Brain pericyte (primary cell): ENCODE results near the gene DNAH17.

Source experiments
- DNase-seq: peaks from one replicate; pipeline ENCODE4 v3.0.0-alpha.2; 2012; ENCODE audit warnings: low read depth, low spot score

DNAH17 gene

DNA sequence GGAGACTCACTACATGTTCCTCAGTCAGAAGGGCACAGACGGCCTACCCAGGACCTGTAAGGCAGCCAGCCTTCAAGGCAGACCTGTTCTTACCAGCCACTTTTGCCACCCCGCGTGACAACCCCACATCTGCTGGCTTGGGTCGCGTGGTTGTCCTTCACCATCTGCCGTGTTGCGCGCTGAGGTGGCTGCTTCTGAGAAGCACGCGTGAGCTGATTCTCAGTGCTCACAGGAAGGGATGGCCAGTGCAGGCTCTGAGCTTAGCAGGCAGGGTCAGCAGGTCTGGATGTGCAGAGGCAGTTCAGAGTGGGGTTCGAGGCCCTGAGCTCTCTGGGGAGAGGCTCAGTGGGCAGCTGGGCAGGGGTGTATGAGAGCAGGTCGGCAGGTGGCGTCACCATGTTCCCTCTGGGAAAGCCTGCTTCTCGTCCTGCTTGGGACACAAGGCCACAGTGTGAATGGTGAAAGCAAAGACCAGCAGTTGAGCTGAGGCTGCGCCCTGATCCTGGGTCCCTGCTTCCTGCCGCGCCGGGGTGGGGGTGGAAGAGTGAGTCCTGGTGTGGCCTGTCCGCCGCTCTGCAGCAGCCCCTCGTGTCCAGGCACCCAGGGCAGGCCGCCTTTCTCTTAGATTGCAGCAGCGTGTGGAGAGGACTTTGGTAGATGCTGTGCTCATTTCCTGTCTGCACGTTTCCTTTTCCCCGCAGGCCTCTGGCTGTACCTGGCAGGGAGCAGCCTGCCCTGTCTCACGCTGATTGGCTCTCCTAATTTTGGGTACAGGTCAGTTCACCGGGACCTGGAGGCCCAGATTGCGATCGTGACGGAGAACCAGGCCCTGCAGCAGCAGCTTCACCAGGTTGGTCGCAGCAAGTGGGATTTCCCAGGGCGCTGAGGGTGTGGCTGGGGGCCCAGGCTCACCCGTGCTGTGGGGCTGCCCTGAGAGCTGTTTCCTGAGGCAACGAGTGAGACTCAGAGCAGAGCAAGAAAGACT is 162.7 kb downstream of the DNAH17 start:
- DNase-seq: no peak

DNA sequence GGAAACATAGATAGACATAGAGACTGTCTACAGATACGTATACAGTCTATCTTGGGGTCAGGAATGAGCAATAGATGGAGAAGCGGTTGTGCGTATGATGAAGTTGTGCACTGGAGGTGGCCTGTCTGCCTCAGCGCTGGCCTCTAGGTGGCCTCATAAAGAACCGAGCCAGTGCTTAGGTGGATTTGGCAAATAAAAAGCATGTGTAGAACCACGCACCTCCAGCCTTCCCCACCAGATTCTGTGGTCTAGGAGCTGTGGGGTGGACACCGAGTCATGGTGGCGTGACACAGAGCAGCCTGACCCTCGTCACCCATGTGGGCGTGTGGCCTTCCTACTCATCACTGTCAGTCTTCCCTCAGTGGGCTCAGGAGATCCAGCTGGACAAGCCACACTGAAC is 164.8 kb downstream of the DNAH17 start:
- no peak for DNase-seq

DNA sequence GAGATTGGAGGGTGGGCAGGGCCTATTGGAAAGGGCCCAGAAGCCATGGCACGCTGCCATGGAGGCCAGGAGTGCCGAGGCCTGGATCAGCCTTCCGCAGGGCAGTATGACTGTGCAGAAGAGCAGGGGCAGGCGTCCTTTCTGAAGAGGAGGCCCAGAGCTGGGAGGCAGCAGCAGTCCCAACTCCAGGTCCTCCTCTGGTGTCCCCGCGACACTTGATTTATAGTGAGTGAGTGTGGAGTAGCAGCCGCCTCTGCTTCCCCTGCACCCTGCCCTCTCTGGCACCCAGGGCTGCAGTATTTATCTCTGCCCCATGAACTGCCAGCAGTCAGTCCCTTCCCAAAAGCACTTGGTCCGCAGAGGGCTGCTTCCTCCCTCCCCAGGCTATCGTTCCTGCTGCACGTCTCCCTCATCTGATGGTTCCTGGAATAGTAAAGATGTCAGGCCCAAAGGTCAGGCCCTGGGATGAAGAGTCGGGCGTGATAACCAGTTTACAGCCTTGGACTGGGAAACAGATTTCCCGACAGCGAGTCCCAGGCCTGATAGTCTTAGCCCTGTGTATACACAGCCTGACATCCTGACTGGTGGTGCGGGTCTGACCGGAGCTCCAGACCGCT is 165.8 kb downstream of the DNAH17 start:
- DNase-seq: no peak

DNA sequence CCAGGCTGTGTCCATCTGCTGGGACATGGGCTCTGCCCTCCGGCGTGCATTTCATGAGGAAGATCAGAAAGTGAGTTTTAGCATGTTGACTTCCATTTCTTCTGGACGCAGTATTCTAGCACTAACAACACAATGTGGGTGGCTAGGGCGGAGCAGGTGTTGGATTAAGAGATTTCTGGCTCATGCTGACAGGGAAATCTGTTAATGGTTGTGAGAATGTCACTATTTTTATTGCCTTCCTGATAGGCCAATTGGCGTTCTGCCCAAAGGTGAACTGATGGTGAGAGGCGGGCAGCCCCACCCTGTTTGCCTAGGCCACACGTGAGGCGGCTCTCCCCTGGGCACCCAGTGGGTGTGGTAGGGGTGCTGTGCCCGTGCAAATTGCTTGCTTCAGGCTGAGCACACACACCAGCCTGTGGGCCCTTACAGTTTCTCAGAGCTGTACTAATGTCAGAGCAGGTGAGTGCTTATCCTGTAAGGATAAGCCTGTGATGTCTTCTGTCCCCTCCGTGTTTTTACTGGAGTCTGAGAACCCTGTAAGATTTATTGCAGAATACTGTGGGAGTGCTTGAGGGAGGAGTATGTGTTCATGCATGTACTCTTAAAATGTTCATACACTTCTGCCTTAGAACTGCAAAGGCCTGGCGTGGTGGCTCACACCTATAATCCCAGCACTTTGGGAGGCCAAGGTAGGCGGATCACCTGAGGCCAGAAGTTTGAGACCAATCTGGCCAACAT is 167.8 kb downstream of the DNAH17 start:
- DNase-seq: no peak

DNA sequence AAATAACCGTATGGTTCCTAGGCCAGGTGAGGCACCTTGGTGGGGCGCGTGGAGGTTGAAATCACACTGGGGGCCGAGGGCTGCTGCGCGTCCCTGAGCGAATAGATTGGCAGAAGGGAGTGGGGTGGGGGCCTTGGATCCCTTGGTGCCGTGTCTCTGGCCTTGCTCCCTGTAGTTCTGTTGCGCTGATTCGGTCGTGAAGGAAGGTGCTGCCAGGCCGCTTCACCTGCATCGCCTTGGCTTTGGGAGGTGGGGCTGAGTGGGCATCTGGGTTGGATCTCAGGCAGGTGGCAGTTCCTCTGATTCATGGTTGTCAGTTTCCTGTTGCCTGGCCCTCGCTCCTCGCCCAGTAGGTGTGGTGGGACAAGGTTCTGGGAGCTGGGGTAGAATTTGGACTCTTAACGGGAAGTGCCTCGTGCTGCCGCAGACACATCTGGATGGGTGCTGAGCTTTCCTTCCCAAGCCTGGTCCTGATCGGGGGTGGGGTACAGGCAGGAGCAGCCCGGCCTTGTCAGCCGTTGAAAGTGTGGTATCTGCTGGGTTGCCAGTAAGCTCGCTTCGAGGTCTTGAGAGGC is 168.6 kb downstream of the DNAH17 start:
- DNase-seq: no peak

DNA sequence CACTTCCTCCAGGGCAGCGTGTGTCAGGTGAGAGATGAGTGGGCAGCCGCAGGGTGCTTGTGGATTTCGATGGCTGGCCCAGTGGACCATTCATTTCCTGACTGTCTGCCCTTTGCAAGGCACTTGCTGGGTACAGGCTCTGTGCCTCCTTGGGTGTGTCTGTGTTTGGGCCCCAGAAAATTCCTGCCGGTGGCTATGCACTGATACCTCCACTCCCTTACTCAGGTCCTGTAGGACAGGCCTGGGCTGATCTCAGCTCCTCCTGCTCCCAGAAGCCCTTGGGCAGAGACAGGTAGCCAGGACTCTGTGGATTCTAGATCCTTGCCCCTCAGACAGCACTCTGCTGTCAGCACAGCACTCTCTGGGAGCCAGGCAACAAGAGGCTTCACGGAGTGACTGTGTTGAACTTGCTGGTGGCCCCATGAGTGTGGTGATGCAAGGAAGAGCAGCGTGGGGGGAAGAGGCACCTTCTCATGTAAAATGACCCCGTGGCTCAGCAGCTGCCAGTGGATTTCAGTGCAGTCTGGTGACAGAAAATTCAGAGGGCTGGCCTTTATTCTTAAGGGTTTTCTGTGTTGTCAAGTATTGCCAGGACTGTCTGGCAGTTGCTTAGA is 169.7 kb downstream of the DNAH17 start:
- no peak for DNase-seq

DNA sequence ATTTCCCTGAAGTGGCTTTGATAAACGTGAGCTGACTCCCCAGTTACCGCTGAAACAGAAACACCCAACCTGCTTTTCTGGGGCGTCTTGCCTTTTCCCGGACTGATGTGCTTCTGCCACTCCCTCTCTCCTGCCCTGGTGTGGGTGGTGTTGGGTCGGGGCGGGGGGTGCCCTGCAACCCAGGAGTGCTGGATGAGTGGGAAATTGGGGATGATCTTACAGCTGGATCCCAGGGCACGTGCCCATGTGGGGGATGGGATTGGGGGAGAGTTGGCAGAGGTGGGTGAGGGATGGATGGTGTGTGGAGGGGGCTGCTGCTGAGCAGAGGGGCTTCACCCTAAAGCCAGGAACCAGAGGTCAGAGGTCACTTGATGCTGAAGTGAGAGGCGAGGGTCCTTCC is 170.3 kb downstream of the DNAH17 start:
- DNase-seq: no peak

DNA sequence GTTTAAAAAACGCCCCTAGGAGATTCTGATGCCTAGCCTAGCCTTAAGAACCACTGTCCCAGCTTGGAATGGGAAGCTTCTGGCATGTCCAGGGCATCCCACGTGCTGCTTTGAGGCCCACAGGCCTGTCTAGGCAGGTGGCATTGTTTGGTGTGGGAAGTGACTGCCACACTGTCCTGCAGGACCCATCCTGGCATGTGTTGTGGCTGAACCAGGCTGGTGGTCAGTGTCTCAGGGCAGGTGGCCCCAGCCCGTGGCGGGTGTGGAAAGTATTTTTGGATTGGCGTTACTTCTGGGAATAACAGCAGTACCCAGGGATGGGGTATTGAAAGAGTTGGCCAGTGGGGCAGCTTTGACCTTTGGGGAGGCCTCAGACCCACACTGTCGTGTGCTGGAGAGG is 170.8 kb downstream of the DNAH17 start:
- DNase-seq: no peak

DNA sequence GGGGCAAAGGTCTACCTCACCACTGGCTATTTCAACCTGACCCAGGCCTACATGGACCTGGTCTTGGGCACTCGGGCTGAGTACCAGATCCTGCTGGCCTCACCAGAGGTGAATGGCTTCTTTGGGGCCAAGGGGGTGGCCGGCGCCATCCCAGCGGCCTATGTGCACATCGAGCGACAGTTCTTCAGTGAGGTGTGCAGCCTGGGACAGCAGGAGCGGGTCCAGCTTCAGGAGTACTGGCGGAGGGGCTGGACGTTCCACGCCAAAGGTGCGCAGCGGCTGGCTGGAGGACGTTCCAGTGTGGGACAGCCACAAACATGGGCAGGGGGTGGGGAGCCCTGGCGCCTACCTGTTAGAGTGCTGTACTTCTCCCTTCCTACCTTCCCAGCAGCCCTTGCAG is 173.4 kb downstream of the DNAH17 start:
- no peak for DNase-seq

DNA sequence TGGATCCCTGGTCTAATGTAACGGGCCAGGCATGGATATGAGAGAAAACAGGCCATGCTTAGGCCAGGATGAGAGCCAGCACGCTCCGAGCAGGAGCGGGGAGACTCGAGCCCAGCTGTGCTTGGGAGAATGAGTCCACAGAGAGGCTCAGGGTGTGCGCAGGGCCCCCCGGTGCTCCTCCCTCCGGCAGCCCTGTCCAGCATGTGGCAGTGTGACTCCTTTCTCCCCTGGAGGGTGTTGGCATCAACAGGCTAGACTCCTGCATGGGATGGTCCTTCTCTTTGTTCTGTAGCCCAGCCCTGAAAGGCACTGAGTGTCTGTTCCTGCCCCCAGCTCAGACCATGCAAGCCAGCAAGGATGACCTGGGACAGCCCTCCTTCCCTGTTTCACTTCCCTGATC is 175.3 kb downstream of the DNAH17 start:
- no peak for DNase-seq

DNA sequence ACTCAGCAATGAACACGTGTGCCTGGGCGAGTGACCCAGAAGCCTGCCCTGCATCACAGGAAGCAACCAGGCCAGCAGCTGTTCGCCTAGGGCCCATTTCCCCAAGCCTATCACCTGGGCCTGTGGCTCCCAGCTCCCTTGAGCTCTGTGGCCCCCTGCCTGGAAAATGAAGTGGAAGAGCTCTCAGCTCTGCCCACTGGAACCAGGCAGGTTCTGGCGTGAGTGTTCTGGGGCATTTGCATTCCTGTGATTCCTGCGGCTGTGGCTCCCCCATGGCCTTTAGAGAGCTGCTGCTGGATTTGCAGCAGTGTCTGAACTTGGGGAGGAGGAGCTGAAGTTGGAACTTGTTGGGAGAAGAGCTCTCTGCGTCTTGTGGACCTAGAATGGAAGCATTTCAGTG is 175.9 kb downstream of the DNAH17 start:
- DNase-seq: no peak

DNA sequence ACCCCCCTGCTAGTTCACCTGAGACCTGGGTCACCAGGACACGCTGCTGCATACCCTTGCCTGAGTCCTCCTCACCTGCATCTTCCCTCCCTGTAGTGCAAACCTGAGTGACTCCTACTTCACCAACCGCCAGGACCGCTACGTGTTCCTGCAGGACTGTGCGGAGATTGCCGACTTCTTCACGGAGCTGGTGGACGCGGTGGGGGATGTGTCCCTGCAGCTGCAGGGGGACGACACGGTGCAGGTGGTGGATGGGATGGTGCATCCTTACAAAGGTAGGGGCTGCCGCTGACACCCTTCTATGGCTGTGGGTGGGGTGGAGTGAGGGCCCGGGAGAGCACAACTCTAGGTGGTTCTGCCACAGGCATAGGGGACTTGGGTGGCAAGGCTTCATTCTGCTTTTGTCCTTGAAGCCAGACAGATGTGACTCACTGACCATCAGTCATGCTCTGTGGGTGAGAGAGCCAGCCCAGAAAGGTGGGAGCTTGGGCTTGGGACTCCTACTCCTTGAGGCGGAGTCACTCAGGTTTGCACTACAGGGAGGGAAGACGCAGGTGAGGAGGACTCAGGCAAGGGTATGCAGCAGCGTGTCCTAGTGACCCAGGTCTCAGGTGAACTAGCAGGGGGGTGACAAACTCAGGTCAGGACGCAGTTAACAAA is 176.5 kb downstream of the DNAH17 start:
- DNase-seq: no peak

DNA sequence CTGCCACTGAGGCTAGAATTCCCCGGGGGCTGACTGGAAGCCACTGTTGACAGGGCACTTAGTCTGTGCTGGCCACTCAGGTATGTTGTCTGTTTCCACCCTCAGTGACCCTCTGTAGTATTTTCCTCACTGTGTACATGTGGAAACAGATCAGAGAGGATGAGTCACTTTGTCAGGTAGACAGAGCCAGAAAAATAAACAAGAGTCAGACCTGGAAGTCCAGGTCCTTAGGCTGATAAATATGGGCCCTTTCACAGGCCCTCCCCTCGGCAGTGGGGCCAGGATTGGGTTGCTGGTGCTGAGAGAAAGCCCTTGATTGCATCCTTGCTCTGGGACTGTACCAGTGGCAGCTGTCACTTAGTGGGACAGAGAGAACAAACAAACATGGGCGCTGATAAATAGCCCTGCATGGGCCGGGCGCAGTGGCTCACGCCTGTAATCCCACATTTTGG is 177.5 kb downstream of the DNAH17 start:
- DNase-seq: no peak

DNA sequence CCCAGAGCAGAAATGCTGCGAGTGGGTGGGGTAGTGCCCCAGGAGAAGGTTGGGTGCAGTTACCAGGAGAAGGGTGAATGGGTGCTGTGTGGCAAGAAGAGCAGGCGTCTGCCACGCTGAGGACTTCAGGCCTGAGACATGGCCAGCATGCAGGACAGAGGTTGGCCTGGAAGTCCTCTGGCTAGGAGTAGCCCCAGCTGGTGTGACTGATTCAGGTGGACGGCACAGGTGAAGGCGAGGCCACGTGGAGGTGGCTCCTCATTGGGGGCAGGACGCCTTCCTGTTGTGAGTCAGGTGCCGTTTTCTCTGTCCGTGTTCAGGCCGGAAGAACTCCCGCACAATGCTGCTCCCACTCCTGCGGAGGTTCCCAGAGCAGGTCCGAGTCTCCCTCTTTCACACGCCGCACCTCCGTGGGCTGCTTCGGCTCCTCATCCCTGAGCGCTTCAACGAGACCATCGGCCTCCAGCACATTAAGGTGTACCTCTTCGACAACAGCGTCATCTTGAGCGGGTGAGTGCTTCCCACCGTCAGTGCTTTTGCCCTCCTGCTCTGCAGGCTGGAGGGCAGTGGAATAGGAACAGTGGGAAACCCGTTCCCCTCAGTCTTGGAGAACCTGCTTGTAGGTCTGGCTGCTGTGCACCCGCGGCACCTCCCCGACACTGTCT is 178.0 kb downstream of the DNAH17 start:
- DNase-seq: no peak

DNA sequence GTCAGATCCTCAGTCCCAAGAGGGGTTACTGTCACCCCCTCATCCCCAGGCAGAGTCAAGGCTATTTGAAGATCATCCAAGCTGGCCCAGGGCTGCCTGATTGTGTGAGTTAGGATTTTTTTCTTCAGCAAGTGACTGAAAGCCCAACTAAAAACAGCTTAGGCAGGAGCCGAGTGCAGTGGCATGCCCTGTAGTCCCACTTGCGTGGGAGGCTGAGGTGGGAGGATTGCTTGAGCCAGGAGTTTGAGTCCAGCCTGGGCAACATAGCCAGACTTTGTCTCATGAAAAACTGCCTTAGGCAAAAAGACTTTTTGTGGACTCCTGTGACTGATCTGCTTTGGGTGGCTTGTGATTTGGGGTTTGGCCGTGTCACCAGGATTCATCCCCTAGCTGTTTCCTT is 178.8 kb downstream of the DNAH17 start:
- DNase-seq: no peak

DNA sequence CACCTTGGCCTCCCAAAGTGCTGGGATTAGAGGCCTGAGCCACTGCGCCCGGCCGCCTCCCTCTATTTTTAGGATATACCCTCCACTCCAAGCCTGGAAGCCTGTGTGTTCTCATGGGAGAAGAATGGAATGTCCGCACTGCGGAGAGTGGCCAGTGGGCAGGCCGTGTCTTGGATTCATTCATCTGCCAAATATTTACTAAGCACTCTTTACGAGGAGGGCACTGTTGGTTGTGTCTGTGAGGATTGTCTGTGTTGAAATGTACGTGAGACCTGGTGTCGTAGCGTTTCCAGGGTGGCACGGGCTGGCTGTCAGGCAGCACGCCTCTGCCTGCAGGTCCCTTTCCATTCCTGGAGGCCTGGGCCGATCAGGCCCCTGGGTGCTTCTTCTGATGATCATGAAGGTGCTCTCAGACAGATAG is 179.5 kb downstream of the DNAH17 start:
- no peak for DNase-seq

DNA sequence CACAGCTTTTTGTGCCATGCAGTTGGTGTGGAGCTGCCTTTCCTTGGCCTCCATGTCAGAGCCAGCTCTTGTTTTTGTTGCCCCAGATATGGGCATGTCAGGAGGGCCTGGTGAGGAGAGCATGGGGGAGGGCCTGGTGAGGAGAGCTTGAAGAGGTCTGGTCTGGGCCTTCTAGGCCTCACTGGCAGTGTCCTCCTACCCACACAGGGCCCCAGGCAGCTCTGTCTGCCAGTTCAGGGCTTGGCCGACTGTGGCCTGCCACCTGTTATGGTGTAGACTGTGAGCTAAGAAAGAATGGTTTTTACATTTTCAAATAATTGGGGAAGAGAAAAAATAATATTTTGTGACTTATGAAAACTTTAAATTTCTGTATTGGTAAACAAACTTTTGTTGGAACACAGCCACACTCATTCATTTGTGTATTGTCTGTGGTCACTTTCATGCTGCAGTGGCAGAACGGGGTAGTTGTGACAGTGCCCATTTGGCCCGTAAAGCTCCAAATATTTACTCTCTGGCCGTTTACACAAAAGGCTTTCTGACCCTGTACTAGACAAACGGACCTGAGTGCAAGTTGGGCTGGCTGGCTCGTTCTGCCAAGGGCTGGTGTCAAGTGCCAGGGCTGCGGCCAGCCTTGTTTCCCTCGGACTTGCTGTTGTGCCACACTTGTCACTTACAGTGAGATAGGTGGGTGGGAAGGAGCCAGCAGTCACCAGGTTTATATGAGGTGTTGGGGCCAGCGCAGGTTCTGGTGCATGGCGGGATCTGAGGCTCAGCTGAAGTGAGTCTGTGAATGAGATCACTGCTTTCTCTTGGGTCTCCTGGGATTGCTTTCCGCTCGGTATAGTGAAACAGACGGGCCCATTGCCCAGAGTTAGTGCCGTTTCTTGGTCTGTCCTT is 180.5 kb downstream of the DNAH17 start:
- DNase-seq: no peak

DNA sequence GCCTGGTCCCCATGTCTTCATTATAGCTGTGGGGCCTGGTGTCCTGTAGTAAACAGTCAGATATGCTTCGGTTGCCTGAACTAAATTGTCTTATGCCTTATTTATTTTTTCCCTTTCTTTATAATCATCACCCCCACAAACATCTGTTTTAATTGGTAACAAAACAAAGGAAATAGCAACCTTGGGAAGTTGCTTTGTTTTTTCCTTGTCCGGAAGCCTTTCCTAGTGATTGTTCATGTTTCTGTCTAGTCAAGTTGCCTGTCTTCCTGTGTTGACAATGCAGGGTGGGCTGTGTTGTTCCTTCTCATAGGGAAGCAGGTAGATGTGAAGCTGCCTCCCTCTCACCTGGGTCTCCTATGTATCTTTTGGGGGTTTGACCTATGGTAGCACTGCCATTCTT is 182.0 kb downstream of the DNAH17 start:
- no peak for DNase-seq

DNA sequence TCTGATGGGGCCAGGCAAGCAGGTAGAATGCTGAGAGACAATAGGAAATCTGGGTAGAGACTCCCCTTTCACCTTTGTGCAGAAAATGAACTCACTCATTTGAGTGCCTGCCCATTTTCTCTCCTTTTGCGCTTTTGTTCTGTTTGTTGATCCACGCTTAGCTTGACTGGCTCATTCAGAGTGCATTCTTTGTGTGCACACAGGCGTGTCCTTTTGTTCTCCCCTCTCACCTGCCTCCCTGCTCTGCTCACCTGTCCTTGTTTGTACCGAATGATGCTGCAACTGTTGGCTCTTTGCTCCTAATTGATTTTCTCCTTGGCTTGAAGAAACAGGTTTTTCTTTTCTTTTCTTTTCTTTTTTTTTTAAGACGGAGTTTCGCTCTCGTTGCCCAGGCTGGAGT is 183.0 kb downstream of the DNAH17 start:
- no peak for DNase-seq
